Measurements from ENCODE around the gene DTD2.
A peak's percentile ranks its signal among the peaks of the same experiment; 100 is the strongest.
"Not testable (repeated sequence)": the region's sequence is repeated elsewhere in the genome, so short reads cannot be mapped to it uniquely, and the experiment has no call there.

Gene DTD2

GRCh38 chr14:31441273-31442111 lies 15.8 kb downstream of the DTD2 start:
- no peak for DNase-seq (ENCODE audit: low spot score)

GRCh38 chr14:31440280-31440679 lies 17.0 kb downstream of the DTD2 start:
- no peak for DNase-seq (ENCODE audit: low spot score)

GRCh38 chr14:31439561-31439960 lies 17.7 kb downstream of the DTD2 start:
- DNase-seq (ENCODE audit: low spot score): no peak

- not testable (repeated sequence) for DNase-seq (ENCODE audit: low spot score)
These were observed 20.1 kb downstream of the DTD2 start for GRCh38 chr14:31437045-31437691.

GRCh38 chr14:31435276-31435675 lies 22.0 kb downstream of the DTD2 start:
- no peak for DNase-seq (ENCODE audit: low spot score)

- no peak for DNase-seq (ENCODE audit: low spot score)
These were observed 26.6 kb downstream of the DTD2 start for GRCh38 chr14:31430634-31431264.

GRCh38 chr14:31429791-31430190 lies 27.5 kb downstream of the DTD2 start:
- DNase-seq (ENCODE audit: low spot score): no peak

GRCh38 chr14:31428011-31428410 lies 29.3 kb downstream of the DTD2 start:
- no peak for DNase-seq (ENCODE audit: low spot score)

GRCh38 chr14:31426663-31427062 lies 30.6 kb downstream of the DTD2 start:
- DNase-seq (ENCODE audit: low spot score): no peak

GRCh38 chr14:31425905-31426304 lies 31.4 kb downstream of the DTD2 start:
- DNase-seq (ENCODE audit: low spot score): no peak

GRCh38 chr14:31421200-31421599 lies 36.1 kb downstream of the DTD2 start:
- no peak for DNase-seq (ENCODE audit: low spot score)

- peak; percentile 93 for DNase-seq (ENCODE audit: low spot score)
These were observed 36.8 kb downstream of the DTD2 start, which contains the start of gene HEATR5A for GRCh38 chr14:31420319-31421111. Gene HEATR5A (minus strand): TSS chr14:31420550. CDS start chr14:31402975, 17,575 bp downstream.

- DNase-seq (ENCODE audit: low spot score): no peak
These were observed 37.4 kb downstream of the DTD2 start for GRCh38 chr14:31419967-31420318.

GRCh38 chr14:31419179-31419966 lies 37.9 kb downstream of the DTD2 start:
- DNase-seq (ENCODE audit: low spot score): no peak

- no peak for DNase-seq (ENCODE audit: low spot score)
These were observed 38.9 kb downstream of the DTD2 start for GRCh38 chr14:31418440-31418839.

GRCh38 chr14:31414190-31414833 lies 43.0 kb downstream of the DTD2 start:
- no peak for DNase-seq (ENCODE audit: low spot score)

GRCh38 chr14:31411218-31411727 lies 46.0 kb downstream of the DTD2 start:
- no peak for DNase-seq (ENCODE audit: low spot score)

- no peak for DNase-seq (ENCODE audit: low spot score)
These were observed 47.2 kb downstream of the DTD2 start for GRCh38 chr14:31410048-31410650.

- DNase-seq (ENCODE audit: low spot score): no peak
These were observed 48.9 kb downstream of the DTD2 start for GRCh38 chr14:31408421-31408820.

- DNase-seq (ENCODE audit: low spot score): no peak
These were observed 51.6 kb downstream of the DTD2 start for GRCh38 chr14:31405599-31406232.
